HG03108 (cell line): Measurements from ENCODE around the gene ERV3-1.
"Not testable (repeated sequence)": the region's sequence is repeated elsewhere in the genome, so short reads cannot be mapped to it uniquely, and the experiment has no call there.

Experiments
- ATAC-seq: cut with Tn5 transposase; IDR thresholded peaks from one replicate; pipeline ENCODE4 v1.9.1; 2021; ENCODE audit warnings: moderate library complexity; ENCODE audit not compliant: unreplicated experiment

ERV3-1 gene

DNA sequence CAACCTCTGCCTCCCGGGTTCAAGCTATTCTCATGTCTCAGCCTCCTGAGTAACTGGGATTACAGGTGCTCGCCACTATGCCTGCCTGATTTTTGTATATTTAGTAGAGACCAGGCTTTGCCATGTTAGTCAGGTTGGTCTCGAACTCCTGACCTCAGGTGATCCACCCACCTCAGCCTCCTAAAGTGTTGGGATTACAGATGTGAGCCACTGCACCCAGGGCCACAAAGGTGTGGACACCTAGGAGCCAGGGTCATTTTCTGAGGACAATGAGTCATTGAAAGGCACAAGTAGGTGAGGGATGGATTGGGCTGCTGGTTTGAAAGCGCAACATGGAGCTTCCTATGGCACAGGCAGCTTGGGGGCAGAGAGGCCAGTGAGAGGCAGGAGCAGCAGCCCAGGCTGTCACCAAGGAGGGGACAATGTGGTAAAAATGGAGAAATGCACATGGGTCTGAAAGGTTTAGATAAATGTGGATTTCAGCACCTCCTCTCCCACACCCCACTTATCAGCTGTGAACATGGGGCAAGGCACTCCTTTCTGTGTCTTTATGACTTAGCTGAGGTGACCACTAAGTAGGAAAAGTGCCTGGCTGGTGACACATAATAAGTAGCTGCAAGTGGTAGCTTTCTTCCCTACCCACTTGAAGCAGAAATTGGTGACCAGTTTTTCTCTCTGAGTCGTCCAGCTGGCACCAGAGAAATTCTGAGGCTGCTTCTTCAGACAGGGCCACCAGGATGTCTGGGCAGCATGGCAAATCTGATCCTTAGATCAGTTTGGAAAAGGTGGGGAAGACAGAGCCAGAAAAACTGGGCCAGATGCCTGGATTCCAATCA lies 61.6 kb downstream of the ERV3-1 start:
- ATAC-seq: not testable (repeated sequence)
